Eye (tissue), 1 donor: ENCODE data around the gene ADIRF.
"Not testable (repeated sequence)": the region's sequence is repeated elsewhere in the genome, so short reads cannot be mapped to it uniquely, and the experiment has no call there.

Source experiments
- DNase-seq: peaks from one replicate; pipeline ENCODE4 v3.0.0-alpha.2; 2015

ADIRF gene

GRCh38 chr10:86961481-86962091, 6.7 kb upstream of the ADIRF start:
- no peak for DNase-seq

GRCh38 chr10:86962136-86962980, 5.9 kb upstream of the ADIRF start:
- DNase-seq = no peak

GRCh38 chr10:86962981-86963310, 5.3 kb upstream of the ADIRF start:
- no peak for DNase-seq

DNA sequence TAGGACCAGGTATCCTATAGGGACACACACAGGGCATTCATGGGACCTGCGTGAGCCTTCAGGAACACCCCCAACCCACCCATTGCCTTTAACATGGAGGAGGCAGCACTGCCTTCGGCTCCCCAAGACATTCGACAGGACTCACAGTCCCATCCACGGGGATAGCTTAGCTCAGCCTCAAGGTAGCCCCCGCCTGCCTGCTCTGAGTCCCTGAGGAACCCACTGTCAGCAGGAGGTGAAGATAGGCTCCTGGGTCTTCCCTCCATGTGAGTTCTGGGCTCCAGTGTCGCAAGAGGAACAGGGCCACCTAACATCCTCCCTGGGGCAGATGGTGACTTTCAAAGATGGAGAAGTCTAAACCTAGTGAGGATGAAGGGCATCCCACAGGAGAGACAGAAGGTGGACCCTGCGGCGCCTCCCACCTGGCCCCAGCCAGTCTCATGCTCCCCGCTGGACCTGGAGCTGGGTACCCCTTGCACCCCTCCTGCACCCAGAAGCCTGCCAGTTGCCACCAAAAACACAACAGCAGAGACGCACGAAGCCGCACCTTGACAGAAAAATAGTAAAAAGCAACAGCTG, 4.9 kb upstream of the ADIRF start:
- DNase-seq = no peak

DNA sequence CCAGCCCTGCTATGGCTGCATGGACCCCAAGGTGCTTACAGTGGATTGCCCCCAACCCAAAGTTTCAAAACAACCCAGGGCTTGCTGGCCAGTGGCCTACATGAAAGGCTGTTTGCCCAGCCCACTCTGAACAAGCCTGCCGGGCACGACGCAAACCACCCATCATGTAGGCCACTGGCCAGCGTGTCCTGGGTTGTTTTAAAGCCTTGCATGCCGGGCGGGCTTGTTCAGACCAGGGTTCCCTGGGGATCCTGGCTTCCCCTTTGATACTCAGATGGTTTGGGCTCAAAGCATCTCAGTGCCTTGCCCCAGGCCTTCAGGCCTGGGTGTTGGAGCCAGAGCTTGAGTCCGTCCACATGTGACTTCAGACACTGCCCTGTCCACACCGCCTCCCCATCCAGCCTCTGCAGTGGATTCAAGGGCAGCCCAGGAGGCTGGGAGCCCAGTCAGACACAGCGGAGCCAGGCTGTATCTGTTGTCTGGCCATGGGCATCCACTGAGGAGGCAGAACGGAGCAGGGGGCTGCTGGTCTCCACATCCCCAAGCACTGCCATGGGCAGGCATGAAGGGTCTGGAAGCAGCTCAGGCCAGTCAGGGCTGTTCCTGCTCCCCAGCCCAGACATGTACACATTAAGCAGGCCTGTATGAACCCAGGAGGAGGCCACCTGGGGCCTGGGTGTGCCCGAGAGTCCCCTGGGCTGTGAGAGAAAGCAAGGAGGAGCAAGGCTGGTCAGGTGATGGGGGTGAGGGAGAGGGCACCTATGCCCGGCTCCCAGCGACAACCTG, 4.0 kb upstream of the ADIRF start:
- DNase-seq = no peak

DNA sequence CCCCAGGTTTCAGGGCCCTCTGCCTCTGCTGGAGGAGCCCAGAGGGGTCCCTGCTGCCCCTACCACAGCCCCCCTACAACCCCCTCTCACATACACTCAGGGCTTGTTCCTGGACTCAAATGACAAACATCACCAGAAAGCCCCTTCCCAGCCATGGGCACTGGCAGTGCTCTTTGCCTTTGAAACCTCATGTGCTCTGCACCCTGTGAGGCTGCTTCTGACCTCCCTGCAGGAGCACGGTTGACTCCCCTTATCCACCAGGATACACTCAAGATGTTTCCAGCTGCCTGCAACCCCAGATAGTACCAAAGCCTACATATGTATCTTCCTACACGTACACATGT, 3.5 kb upstream of the ADIRF start:
- DNase-seq = no peak

DNA sequence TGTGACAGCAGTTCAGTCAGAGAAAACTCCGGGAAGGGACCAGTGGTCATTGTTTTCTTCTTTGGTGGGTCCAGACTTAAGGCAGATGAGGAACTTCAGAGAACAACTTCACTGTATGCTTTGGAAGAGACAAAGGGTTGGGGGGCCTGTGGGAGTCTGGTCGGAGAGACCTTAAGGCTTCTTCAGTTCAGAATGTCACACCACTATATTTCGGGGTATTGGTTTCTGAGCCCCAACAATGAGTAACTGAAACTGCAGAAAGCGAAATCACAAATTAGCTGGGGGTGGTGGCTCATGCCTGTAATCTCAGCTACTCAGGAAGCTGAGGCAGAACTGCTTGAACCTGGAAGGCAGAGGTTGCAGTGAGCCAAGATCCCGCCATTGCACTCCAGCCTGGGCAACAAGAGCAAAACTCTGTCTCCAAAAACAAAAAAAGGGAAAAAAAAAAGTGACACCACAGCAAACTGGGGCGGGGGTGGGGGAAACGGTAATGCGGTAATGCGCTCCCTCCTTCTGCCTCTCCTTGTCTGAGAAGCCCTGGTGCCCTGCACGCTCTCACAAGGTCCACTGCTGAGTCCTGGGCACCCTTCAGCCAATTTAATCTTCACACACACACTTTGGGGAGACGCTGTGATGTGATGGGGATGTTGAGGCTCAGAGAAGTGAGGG, 2.2 kb upstream of the ADIRF start:
- peak; percentile 9 for DNase-seq

DNA sequence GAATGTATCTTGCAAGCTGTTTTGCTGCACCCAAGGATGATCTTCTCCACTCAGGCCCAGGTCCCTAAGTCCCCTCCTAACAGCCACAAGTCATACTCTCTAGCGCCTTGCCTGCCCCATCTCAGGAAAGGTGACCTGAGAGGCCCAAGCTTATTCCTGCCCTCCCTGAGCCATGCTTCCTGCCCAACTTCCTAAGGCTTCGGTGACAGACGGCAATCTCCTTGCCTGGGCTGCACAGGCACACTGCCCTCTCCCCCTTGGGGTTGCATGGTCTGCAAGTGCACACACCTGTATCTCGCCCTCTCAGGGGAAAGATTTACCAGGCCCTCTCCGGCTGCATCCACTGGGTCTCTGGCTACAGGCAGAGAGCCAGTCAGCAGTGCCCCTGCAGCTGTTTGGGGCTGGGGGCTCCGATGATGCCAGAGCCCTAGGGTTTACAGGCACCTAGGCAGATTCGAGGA, 771 bp upstream of the ADIRF start:
- no peak for DNase-seq

DNA sequence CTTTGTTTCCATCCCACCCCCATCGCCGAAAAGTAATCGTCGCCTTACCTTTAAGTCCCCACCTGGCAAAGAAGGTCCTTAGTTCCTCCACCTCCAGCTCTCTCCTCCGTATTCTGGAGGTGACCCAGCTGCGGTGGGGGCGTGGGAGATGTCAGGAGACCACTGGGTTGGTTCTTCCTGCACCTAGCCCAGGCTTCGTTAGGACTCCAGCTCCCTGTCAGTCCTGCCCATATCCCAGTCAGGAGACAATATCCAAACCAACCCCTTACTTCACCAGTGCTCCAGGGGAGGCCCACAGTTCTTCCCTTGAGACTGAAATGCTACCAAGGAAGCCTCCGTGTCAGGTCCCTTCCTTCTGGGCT, 693 bp downstream of the ADIRF start:
- peak; percentile 17 for DNase-seq

- peak; percentile 37 for DNase-seq
Measured at GRCh38 chr10:86969421-86970041, 1.2 kb downstream of the ADIRF start.

DNA sequence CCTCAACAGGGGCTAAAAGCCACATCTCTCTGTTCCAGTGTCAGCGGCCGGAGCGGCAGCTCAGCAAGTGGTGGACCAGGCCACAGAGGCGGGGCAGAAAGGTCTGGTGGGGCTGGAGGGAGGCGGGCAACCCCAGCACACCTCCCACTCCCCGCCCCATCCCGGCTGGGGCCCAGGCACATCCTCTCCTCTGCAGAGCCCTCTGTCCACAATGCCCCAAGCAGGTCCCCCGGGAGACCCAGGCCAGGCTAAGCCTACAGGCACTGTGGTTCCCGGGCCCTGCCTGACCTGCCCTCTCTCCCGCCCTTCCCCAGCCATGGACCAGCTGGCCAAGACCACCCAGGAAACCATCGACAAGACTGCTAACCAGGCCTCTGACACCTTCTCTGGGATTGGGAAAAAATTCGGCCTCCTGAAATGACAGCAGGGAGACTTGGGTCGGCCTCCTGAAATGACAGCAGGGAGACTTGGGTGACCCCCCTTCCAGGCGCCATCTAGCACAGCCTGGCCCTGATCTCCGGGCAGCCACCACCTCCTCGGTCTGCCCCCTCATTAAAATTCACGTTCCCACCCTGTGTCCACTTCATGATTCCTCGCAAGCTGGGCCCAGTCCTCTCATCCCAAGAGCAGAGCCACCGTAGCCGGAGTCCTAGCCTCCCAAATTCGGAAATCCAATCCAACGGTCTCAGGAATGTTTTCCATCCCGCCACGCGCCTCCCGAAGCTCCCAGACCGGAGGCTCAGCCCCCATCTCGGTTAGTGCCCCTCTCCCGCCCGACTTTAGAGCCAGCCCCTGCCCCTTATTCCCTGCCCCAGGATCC, 2.1 kb downstream of the ADIRF start:
- DNase-seq = peak; percentile 86

GRCh38 chr10:86970982-86971231, 2.6 kb downstream of the ADIRF start:
- no peak for DNase-seq

- peak; percentile 90 for DNase-seq
Measured at GRCh38 chr10:86971232-86971991, 3.1 kb downstream of the ADIRF start.

DNA sequence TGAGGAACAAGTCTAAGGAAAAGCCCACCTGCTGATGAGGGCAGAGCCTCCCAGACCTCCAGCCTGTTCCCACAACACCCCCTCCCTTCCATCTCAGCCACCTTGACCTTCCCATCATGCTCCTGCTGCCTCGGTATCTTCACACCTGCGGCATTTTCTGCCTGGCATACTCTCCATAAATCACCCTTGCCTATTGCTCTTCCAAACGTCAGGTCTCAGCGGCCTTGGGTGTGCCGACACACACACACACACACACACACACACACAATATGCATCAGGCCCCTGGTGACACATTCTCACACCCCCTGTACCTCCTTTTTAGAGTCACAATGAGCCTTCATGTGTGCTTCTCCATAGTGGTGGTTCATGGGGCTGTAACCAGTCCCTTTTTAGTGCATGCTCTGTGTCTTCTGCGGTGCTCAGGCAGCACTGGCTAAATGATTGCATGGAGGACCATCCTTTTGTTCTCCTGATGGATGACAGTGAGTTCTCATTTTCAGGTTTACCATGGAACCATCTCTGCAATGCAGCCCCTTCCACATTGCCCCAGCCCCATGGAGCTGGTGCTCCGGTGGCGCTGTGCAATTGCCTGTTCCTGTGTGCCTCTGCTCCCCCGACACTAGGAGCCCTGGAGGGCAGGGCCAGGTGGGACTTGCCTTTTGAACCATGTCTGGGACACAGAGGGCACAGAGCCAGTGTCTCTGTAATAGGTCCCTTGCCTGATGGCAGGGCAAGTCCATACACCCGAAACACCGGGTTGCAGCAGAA, 4.5 kb downstream of the ADIRF start:
- no peak for DNase-seq

- DNase-seq = no peak
Measured at GRCh38 chr10:86974484-86974883, 6.2 kb downstream of the ADIRF start.

DNA sequence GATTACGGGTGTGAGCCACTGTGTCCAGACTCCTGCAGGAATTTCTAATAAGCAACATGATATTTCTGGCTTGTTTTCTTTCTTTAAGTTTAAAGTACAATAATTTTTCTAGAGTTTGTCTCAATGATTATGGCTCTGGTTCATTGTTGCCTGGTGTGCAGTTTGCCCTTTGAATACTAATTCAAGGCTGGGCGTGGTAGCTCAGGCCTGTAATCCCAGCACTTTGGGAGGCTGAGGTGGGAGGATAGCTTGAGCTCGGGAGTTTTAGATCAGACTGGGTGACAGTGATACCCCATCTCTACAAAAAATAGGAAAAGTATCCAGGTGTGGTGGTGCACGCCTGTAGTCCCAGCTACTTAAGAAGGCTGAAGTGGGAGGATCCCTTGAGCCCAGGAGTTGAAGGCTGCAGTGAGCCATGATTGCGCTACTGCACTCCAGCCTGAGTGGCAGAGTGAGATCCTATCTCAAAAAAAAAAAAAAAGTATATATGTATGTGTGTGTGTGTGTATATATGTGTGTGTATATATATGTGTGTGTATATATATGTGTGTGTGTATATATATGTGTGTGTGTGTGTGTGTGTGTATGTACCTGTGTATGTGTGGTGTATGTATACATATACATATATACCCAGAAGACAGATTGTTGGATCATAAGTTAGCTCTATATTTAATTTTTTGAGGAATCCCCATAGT, 8.2 kb downstream of the ADIRF start:
- no peak for DNase-seq

DNA sequence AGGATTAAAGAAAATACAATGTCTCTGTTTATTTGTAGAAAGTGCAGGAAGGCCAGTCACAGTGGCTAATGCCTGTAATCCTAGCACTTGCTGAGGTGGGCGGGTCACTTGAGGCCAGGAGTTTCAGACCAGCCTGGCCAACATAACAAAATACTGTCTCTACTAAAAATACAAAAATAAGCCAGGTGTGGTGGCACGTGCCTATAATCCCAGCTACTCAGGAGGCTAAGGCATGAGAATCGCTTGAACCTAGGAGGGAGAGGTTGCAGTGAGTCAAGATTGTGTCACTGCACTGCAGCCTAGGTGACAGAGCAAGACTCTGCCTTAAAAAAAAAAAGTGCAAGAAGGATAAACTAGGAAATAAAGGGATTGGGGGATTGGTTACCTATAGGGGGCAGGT, 10.2 kb downstream of the ADIRF start:
- not testable (repeated sequence) for DNase-seq

- DNase-seq = no peak
Measured at GRCh38 chr10:86979296-86979818, 11.1 kb downstream of the ADIRF start.

- DNase-seq = no peak
Measured at GRCh38 chr10:86979977-86980448, 11.7 kb downstream of the ADIRF start.
